ENCODE data around the gene PRR12. TPM values are rescaled to one million over a fixed set of nuclear protein-coding genes. Genes with fewer than 3 reads are reported as not detected.
A peak's percentile ranks its signal among the peaks of the same experiment; 100 is the strongest.

PRR12 gene, protein sequence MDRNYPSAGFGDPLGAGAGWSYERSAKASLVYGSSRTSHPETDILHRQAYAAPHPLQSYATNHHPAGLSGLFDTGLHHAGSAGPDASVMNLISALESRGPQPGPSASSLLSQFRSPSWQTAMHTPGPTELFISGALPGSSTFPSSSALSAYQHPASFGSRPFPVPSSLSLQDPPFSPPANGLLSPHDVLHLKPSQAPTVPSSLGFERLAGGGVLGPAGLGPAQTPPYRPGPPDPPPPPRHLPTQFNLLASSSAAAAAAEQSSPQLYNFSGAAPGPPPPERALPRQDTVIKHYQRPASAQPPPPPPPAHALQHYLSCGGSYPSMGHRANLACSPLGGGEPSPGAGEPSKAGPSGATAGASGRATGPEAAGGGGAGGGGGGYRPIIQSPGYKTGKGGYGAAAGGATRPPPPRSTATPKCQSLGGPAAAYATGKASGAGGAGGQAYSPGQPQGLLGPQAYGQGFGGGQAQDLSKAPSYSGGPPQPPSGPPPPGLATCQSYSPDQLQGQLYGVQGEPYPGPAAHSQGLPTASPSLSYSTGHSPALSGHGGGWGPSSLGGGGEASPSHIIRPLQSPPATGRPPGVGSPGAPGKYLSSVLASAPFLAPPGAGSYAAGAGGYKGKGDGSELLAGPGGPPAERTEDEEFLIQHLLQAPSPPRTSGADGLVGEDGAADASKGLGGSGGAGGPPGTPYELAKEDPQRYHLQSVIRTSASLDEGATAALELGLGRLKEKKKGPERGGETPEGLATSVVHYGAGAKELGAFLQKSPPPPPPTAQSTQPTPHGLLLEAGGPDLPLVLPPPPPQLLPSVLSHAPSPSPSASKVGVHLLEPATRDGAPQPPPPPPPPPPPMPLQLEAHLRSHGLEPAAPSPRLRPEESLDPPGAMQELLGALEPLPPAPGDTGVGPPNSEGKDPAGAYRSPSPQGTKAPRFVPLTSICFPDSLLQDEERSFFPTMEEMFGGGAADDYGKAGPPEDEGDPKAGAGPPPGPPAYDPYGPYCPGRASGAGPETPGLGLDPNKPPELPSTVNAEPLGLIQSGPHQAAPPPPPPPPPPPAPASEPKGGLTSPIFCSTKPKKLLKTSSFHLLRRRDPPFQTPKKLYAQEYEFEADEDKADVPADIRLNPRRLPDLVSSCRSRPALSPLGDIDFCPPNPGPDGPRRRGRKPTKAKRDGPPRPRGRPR (N-terminal part only)
- total RNA-seq = 53.3 to 58.5 TPM (median 54.2 TPM) in 3 replicates

DNA sequence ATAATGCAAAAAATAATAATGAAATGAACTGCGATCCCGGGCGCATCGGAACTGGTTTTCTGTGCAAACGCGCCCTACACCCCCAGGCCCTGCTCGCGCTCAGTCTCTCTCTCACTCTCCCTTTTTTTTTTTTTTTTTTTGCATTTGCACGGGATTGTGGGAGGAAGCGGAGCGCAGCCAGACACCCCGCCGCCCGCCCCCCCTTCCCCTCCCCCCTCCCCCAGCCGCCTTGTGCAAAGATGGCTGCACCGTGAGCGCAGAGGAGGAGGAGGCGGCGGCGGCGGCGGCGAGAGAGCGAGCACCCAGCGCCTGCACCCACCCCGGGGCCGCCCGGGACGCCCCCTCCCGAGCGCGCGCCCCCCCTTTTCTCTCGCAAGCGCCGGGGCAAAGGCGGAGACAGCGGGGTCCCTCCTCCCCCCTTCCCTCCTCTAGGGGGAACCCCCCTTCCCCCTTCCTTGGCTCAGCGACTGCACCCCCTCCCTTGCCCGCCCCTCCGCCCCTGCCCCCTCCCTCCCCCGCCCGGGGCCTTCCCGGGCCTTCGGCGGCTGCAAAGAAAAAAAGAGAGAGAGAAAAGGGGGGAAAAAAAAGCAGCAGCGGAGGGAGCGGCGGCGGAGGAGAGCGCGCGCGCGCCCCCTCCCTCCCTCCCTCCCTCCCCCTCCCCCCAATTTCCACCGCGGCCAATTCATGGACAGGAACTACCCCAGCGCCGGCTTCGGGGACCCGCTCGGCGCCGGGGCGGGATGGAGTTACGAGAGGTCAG lies at the start of gene PRR12:
Gene PRR12, plus strand, starts transcription at position 212 of the 760 bp plus-strand sequence. Its CDS starts 473 bp downstream, at position 685.
- Mint-ChIP-seq H3K27ac (peak within 1 kb of the TSS; percentile 95), H3K9me3 (no peaks in the 10 kb centered on the region), H3K4me3 (peak within 1 kb of the TSS; percentile 86), H3K27me3 (ENCODE audit: low read depth) (no peaks in the 10 kb centered on the region), H3K36me3 (no peaks in the 10 kb centered on the region), H3K4me1 (peaks cover 20% of the 10 kb centered on the region)
- TF ChIP-seq, protein P1, sequence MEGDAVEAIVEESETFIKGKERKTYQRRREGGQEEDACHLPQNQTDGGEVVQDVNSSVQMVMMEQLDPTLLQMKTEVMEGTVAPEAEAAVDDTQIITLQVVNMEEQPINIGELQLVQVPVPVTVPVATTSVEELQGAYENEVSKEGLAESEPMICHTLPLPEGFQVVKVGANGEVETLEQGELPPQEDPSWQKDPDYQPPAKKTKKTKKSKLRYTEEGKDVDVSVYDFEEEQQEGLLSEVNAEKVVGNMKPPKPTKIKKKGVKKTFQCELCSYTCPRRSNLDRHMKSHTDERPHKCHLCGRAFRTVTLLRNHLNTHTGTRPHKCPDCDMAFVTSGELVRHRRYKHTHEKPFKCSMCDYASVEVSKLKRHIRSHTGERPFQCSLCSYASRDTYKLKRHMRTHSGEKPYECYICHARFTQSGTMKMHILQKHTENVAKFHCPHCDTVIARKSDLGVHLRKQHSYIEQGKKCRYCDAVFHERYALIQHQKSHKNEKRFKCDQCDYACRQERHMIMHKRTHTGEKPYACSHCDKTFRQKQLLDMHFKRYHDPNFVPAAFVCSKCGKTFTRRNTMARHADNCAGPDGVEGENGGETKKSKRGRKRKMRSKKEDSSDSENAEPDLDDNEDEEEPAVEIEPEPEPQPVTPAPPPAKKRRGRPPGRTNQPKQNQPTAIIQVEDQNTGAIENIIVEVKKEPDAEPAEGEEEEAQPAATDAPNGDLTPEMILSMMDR (IDR thresholded peaks at IDR 0.05; ENCODE audit: unreplicated experiment) = no peak
- DNase-seq (ENCODE audit: low spot score in 2 of 2, unreplicated experiment in 2 of 2) = peak; percentile 55 to 67

DNA sequence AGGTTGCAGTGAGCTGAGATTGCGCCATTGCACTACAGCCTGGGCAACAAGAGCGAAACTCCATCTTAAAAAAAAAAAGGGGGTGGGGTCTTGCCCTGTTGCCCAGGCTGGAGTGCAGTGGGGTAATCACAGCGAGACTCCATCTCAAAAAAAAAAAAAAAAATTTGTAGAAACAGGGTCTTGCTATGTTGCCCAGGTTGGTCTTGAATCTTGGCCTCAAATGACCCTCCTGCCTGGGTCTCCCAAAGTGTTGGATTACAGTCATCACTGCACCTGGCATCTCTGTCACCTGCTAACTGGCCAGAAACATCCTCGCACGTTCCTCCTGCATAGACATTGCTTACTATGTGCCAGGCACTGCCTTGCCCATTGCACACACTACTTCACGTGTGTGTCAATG lies 49.1 kb upstream of the PRR12 start:
- Mint-ChIP-seq H3K4me1 (peaks cover 3% of the 10 kb centered on the region), H3K4me3 (no peak overlapping the region), H3K27ac (no peak overlapping the region), H3K9me3 (no peaks in the 10 kb centered on the region), H3K36me3 (peaks cover 6% of the 10 kb centered on the region), H3K27me3 (ENCODE audit: low read depth) (no peaks in the 10 kb centered on the region)
- DNase-seq (ENCODE audit: low spot score in 2 of 2, unreplicated experiment in 2 of 2) = no peak
- TF ChIP-seq, protein P1 (IDR thresholded peaks at IDR 0.05; ENCODE audit: unreplicated experiment) = no peak

DNA sequence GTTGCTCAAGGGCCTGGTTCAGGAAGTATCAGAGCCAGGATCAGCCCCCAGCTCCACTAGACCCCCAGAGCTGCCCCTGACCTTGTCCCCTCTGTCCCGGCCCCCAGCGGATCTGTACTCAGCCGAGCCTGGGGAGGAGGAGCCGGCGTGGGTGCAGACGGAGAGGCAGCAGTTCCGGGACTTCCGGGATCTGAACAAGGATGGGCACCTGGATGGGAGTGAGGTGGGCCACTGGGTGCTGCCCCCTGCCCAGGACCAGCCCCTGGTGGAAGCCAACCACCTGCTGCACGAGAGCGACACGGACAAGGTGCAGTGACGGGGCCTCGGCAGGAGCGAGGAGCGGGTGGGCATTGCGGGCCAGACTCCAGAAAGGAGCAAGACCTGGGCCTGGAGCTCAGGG lies 48.5 kb upstream of the PRR12 start:
- no peak overlapping the region for H3K27ac Mint-ChIP-seq
- H3K4me1 Mint-ChIP-seq = peaks cover 5% of the 10 kb centered on the region
- TF ChIP-seq, protein P1 (IDR thresholded peaks at IDR 0.05; ENCODE audit: unreplicated experiment) = no peak
- H3K9me3 Mint-ChIP-seq = no peaks in the 10 kb centered on the region
- H3K4me3 Mint-ChIP-seq = no peak overlapping the region
- H3K27me3 Mint-ChIP-seq (ENCODE audit: low read depth) = no peaks in the 10 kb centered on the region
- peaks cover 6% of the 10 kb centered on the region for H3K36me3 Mint-ChIP-seq
- no peak for DNase-seq (ENCODE audit: low spot score in 2 of 2, unreplicated experiment in 2 of 2)

DNA sequence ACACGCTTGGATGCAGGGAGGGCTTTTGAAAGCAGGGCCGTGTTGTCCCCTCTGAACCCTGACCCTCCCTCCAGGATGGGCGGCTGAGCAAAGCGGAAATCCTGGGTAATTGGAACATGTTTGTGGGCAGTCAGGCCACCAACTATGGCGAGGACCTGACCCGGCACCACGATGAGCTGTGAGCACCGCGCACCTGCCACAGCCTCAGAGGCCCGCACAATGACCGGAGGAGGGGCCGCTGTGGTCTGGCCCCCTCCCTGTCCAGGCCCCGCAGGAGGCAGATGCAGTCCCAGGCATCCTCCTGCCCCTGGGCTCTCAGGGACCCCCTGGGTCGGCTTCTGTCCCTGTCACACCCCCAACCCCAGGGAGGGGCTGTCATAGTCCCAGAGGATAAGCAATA lies 48.0 kb upstream of the PRR12 start:
- Mint-ChIP-seq H3K9me3 (no peaks in the 10 kb centered on the region), H3K27ac (no peak overlapping the region), H3K4me1 (peaks cover 5% of the 10 kb centered on the region), H3K36me3 (peaks cover 6% of the 10 kb centered on the region), H3K4me3 (no peak overlapping the region), H3K27me3 (ENCODE audit: low read depth) (no peaks in the 10 kb centered on the region)
- TF ChIP-seq, protein P1 (IDR thresholded peaks at IDR 0.05; ENCODE audit: unreplicated experiment) = no peak
- no peak for DNase-seq (ENCODE audit: low spot score in 2 of 2, unreplicated experiment in 2 of 2)

DNA sequence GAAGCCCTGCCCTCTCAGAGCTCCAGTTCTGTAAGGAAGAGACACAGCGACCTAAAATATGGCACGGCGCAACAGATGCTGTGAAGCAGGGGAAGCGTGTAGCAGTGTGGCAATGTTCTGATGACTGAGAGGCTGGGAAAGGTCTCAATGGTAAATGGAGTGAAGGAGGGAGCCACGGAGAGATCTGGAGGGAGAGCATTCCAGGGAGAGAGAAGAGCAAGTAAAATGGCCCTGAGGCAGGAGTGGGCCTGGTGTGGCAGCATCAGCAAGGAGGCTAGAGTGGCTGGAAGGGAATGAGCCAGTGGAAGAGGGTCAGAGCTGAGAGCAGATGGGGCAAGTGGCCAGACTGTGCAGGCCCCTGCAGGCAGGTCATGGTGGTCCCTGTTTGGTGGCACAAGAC lies 46.8 kb upstream of the PRR12 start:
- TF ChIP-seq, protein P1 (IDR thresholded peaks at IDR 0.05; ENCODE audit: unreplicated experiment) = no peak
- peaks cover 8% of the 10 kb centered on the region for H3K36me3 Mint-ChIP-seq
- H3K9me3 Mint-ChIP-seq = no peaks in the 10 kb centered on the region
- no peak overlapping the region for H3K4me3 Mint-ChIP-seq
- H3K27ac Mint-ChIP-seq = no peak overlapping the region
- peaks cover 5% of the 10 kb centered on the region for H3K4me1 Mint-ChIP-seq
- no peaks in the 10 kb centered on the region for H3K27me3 Mint-ChIP-seq (ENCODE audit: low read depth)
- no peak for DNase-seq (ENCODE audit: low spot score in 2 of 2, unreplicated experiment in 2 of 2)

Measured in mesothelial cell of epicardium (in vitro differentiated cells).